NCI-H1417 treated with DMSO at 0.1 percent for 48 hours (cell line): Measurements from ENCODE around the gene MTHFR.

ENCODE experiments used
- DNase-seq: peaks from one replicate; lab custom pipeline; 2025; lab: John Stamatoyannopoulos, UW

Gene MTHFR

DNA sequence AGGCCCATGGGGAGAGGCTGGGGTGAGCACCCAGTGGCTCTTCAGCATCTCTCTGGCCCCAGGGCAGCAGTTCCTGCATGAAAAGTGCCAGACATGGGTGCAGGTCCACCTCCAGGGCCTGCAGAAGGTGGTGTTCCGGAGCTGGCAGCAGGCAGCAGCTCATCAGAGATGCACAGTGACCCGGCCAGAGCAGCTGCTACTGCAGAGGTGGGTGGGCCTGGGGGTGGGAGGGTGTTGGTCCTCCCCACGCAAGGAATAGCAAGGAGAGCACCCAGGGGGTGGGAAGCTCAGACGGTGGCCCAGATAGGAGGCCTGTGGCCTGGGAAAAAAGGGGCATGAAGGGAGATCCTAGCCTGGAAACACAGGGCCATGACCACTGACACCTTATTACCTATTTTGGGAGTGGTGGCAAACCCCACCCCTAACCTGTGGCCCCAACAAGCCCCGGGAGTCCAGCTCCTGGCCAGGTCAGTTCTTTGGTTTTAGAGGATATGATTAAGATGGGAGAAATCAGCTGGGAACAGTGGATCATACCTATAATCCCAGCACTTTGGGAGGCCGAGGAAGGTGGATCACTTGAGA is 23.5 kb downstream of the MTHFR start:
- no peak for DNase-seq

DNA sequence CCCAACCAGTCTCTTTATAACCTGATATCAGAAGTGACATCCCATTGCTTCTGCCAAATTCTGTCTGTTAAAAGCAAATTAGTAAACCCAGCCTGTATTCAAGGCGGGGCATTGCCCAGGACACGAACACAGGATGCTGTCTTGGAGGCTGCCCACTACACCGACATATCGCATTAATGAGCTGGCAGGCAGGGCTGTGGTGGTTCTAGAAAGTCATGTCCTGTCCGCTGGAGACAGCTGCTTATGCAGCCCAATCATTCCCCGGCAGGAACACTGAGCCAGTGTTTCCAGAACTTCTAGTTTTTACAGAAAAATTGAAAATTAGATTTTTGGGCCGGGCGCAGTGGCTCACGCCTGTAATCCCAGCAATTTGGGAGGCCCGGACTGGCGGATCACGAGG is 24.5 kb downstream of the MTHFR start:
- DNase-seq: no peak

DNA sequence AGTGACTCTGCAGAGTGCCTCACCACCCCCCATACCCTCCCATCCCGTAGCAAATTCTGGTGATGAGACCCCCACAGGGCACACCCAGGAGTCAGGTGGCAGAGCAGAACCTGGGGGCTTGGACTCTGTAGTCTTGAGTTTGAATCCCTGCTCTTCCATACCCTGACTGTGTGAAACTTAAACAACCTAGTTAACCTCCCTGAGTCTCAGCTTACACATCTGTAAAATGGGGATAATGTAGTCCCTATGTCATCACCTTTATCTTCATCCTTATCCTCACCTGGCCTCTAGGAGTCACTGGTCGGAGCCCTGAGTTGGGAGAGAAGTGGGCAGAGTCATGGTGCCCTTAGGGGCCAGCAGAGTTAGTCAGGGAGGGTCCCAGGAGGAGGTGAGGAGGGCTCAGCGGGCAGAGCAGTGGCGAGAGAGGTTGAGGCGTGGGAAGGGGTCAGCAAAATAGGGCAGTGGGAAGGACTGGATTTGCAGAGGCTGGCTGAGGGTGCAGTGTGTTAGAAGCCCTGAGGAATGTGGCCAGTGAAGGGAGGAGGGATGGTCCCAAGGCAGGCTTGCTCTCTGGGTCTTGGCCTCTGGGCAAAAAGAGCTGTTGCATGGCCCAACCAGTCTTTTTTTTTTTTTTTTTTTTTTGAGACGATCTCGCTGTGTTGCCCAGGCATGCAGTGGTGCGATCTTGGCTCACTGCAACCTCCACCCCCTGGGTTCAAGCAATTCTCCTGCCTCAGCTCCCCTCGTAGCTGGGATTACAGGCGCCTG is 25.2 kb downstream of the MTHFR start:
- no peak for DNase-seq

GRCh38 chr1:11779715-11780379 is 25.9 kb downstream of the MTHFR start:
- no peak for DNase-seq

DNA sequence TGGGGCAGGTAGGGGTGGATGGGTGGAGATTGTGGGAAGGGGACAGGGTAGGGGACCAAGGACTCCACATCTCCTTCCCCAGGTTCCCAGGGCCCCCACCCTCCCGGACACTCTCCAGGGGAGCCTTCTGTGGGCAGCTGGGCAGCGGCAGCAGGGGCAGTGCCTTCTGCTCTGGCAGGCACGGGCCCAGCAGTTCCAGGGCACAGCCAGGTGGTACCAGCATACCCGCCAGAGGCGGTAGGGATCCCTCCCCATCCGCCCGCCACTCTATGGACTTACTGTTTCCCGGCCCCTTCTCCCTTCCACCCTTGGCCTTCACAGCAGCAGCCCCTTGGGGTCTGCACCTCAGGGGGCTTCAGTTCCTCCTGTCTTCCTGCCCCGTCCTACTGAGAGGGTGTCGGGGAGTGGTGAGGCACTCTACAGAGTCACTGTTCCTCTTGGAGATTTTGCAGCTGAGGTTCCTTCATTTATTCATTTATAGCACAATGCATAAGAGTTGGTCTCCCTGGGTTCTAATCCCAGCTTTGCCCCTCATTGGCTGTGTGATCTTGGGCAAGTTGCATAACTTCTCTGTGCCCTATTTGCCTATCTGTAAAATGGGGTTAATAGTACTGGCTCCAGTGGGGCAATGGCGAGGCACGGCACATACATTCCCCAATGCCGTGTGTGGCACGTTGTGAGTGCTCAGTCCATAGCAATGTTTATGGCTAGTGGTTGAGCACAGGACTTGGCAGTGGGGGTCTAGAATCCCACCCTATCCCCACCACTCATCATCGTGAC is 26.7 kb downstream of the MTHFR start:
- no peak for DNase-seq

GRCh38 chr1:11778336-11778735 is 27.4 kb downstream of the MTHFR start:
- DNase-seq: no peak

- DNase-seq: no peak
These were observed 28.0 kb downstream of the MTHFR start for GRCh38 chr1:11777658-11778322.

GRCh38 chr1:11774753-11775152 is 31.0 kb downstream of the MTHFR start:
- DNase-seq: no peak

DNA sequence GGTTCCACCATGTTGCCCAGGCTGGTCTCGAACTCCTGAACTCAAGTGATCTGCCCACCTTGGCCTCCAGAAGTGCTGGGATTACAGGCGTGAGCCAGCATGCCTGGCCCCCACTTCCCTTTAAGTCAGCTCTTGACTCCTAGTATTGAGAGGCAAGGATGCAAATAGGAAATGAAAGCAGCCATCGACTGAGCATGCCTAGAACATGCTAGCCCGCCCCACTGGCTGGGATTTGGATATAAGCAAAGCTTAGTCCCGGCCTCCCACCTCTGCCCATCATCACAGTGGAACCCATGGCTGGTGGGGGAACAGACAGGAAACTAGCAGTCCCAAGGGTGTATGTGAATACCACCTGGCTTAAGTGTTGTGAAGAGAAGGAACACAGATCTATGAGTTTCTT is 33.3 kb downstream of the MTHFR start:
- DNase-seq: no peak

- DNase-seq: no peak
These were observed 34.2 kb downstream of the MTHFR start for GRCh38 chr1:11771481-11772043.

DNA sequence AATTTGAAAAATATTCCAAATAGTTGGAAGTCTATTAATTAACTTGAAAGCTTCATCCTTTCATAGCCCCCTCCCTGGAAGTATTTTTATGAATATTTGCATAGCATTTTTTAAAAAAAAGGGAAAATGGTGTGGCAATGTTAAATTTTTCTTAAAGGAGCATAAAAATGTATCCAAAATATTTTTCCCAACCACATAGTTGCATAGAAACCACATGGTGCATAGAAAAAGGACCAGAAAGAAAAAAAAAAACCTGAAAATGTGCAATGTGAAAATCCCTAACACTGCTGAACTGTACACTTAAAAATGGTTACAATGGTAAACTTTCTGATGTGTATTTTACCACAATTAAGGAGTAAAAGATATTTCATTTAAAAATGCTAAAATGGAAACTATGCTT is 35.8 kb downstream of the MTHFR start:
- DNase-seq: no peak

DNA sequence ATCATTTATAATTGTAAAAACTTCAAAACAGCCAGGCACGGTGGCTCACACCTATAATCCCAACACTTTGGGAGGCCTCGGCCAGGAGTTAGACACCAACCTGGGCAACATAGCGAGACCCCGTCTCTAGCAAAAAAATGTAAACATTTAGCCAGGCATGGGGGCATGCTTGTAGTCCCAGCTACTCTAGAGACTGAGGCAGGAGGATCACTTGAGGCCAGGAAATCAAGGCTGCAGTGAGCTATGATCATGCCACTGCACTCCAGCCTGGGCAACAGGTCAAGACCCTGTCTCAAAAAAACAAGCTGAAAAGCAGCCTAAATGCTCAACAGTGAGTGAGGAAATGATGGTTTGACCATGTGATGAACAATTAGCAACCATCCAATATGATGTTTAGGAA is 36.5 kb downstream of the MTHFR start:
- no peak for DNase-seq

GRCh38 chr1:11768821-11769220 is 36.9 kb downstream of the MTHFR start:
- no peak for DNase-seq

- no peak for DNase-seq
These were observed 37.7 kb downstream of the MTHFR start for GRCh38 chr1:11767922-11768704.

- DNase-seq: no peak
These were observed 39.4 kb downstream of the MTHFR start for GRCh38 chr1:11766429-11766776.

- DNase-seq: no peak
These were observed 39.9 kb downstream of the MTHFR start for GRCh38 chr1:11765661-11766428.

- DNase-seq: no peak
These were observed 41.2 kb downstream of the MTHFR start for GRCh38 chr1:11764519-11764918.

GRCh38 chr1:11764115-11764514 is 41.6 kb downstream of the MTHFR start:
- no peak for DNase-seq

DNA sequence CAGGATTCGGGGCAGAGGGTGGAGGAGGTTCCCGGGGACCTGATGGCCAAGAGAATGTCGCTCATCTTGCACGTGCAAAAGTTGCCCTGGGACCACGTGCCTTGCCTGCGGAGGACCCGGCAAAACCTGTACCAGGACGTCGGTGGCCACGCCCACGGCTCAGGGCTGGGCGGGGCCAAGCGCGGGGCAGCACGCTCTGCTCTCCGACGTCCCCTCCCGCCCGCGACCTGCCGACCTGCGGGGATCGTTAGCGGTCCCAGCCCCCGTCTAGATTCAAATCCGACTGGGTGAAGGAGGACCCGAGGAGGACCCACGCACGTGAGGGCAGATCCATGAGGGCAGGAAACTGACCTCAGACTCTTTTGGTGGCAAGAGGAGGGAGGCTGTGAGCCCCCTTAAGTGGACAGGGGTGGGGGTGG is 43.8 kb downstream of the MTHFR start, which contains the start of gene C1orf167:
Gene C1orf167, plus strand, starts transcription at position 206 of the 419 bp plus-strand sequence. CDS start 2,208 bp downstream, outside the sequence.
- DNase-seq: no peak

GRCh38 chr1:11761285-11761684 is 44.5 kb downstream of the MTHFR start:
- no peak for DNase-seq
